ENCODE measurements around the gene MMRN2.

- TF ChIP-seq CTCF (IDR thresholded peaks at IDR 0.05) (no peak), POLR2A (IDR thresholded peaks at IDR 0.05) (no peak)
Measured at GRCh38 chr10:86965986-86966654, 8.7 kb upstream of the MMRN2 start.
